ENCODE data around the gene SGCG. TPM values are rescaled to one million over a fixed set of nuclear protein-coding genes. Genes with fewer than 3 reads are reported as not detected.
"Not testable (repeated sequence)": the region's sequence is repeated elsewhere in the genome, so short reads cannot be mapped to it uniquely, and the experiment has no call there.

SGCG gene
- total RNA-seq, 1 experiment from 2014 or later = 0.15 TPM

DNA sequence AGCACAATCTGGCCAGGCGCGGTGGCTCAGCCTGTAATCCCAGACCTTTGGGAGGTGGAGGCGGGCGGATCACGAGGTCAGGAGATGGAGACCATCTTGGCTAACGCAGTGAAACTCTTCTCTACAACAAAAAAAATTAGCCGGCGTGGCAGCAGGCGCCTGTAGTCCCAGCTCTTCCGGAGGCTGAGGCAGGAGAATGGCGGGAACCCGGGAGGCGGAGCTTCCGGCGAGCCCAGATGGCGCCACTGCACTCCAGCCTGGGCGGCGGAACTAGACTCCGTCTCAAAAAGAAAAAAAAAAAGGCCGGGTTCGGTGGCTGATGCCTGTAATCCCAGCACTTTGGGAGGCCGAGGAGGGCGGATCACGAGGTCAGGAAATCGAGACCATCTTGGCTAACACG is 67.6 kb downstream of the SGCG start:
- BruUV-seq (replicated peaks); H3K9me2 ChIP-seq (ENCODE audit: insufficient read depth); H3K9ac ChIP-seq (ENCODE audit: low read length); H3K4me2 ChIP-seq (ENCODE audit: low read length); H3K79me2 ChIP-seq (ENCODE audit: insufficient read depth, low read length); DNase-seq (ENCODE audit: low read depth, low spot score); H4K20me1 ChIP-seq (ENCODE audit: insufficient read depth); H3K4me3 ChIP-seq (replicated peaks in 1 of 2; ENCODE audit: low read depth in 1 of 2, low read length in 2 of 2); H3K27ac ChIP-seq (ENCODE audit: low read depth, low read length); H2AFZ ChIP-seq (ENCODE audit: low read depth, low read length, poor library complexity, severe bottlenecking); POLR2A ChIA-PET; intact Hi-C loops (cut with micrococcal nuclease); H3K36me3 ChIP-seq (ENCODE audit: control insufficient read depth in 1 of 2, insufficient read depth in 2 of 2, low read length in 2 of 2); H3K27me3 ChIP-seq (ENCODE audit: insufficient read depth, low read length); CTCF ChIA-PET; ATAC-seq; H3K9me3 ChIP-seq (ENCODE audit: control insufficient read depth in 1 of 2, insufficient read depth in 1 of 2, low read depth in 1 of 2, low read length in 2 of 2); H3K4me1 ChIP-seq (ENCODE audit: control insufficient read depth in 1 of 2, insufficient read depth in 2 of 2, low read length in 2 of 2); RAD21 ChIA-PET (ENCODE audit: low non-redundant PET in 1 of 2, low total read pairs in 2 of 2, uncharacterized antibody in 2 of 2, unreplicated experiment in 2 of 2): not testable (repeated sequence)

DNA sequence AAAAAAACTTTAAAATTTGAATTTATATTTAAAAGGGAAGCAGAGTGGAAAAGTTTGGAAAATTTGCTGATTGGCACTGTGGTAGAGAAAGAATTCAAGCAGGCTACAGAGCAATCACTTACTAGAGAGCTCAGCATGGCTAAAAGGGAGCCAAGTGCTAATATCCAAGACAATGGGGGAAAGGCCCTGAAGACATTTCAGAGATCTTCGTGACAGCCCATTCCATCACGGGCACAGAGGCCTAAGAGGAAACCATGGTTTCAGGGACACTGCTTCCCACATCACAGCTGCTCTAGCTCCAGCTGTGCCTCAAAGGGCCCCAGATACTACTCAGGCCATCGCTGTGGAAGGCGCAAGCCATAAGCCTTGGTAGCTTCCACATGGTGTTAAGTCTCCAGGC is 73.7 kb downstream of the SGCG start:
- ChIA-PET POLR2A (no interaction called here), CTCF (no interaction called here), RAD21 (ENCODE audit: low non-redundant PET in 1 of 2, low total read pairs in 2 of 2, uncharacterized antibody in 2 of 2, unreplicated experiment in 2 of 2) (no interaction called here)
- Histone ChIP-seq H3K9me2 (ENCODE audit: insufficient read depth) (no peaks in the 10 kb centered on the region), H3K4me3 (replicated peaks in 1 of 2; ENCODE audit: low read depth in 1 of 2, low read length in 2 of 2) (no peak overlapping the region), H3K4me2 (ENCODE audit: low read length) (no peak overlapping the region), H3K79me2 (ENCODE audit: insufficient read depth, low read length) (no peaks in the 10 kb centered on the region), H4K20me1 (ENCODE audit: insufficient read depth) (no peaks in the 10 kb centered on the region), H3K36me3 (ENCODE audit: control insufficient read depth in 1 of 2, insufficient read depth in 2 of 2, low read length in 2 of 2) (no peaks in the 10 kb centered on the region), H3K9ac (ENCODE audit: low read length) (no peak overlapping the region), H2AFZ (ENCODE audit: low read depth, low read length, poor library complexity, severe bottlenecking) (no peak overlapping the region), H3K4me1 (ENCODE audit: control insufficient read depth in 1 of 2, insufficient read depth in 2 of 2, low read length in 2 of 2) (no peaks in the 10 kb centered on the region), H3K9me3 (ENCODE audit: control insufficient read depth in 1 of 2, insufficient read depth in 1 of 2, low read depth in 1 of 2, low read length in 2 of 2) (no peaks in the 10 kb centered on the region), H3K27ac (ENCODE audit: low read depth, low read length) (no peak overlapping the region), H3K27me3 (ENCODE audit: insufficient read depth, low read length) (no peaks in the 10 kb centered on the region)
- BruUV-seq (replicated peaks) = no TSS peak
- intact Hi-C loops (cut with micrococcal nuclease) = no loop called here
- no peak for TF ChIP-seq POLR2AphosphoS5 (IDR thresholded peaks at IDR 0.05; ENCODE audit: low read depth, low read length)
- TF ChIP-seq, protein P1, sequence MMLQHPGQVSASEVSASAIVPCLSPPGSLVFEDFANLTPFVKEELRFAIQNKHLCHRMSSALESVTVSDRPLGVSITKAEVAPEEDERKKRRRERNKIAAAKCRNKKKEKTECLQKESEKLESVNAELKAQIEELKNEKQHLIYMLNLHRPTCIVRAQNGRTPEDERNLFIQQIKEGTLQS (IDR thresholded peaks at IDR 0.05) = no peak
- TF ChIP-seq EZH2phosphoT487 (IDR thresholded peaks at IDR 0.05; ENCODE audit: borderline replicate concordance) = no peak
- no peak for TF ChIP-seq SP1 (IDR thresholded peaks at IDR 0.05; ENCODE audit: low read depth)
- TF ChIP-seq, protein P2, sequence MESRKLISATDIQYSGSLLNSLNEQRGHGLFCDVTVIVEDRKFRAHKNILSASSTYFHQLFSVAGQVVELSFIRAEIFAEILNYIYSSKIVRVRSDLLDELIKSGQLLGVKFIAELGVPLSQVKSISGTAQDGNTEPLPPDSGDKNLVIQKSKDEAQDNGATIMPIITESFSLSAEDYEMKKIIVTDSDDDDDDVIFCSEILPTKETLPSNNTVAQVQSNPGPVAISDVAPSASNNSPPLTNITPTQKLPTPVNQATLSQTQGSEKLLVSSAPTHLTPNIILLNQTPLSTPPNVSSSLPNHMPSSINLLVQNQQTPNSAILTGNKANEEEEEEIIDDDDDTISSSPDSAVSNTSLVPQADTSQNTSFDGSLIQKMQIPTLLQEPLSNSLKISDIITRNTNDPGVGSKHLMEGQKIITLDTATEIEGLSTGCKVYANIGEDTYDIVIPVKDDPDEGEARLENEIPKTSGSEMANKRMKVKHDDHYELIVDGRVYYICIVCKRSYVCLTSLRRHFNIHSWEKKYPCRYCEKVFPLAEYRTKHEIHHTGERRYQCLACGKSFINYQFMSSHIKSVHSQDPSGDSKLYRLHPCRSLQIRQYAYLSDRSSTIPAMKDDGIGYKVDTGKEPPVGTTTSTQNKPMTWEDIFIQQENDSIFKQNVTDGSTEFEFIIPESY (IDR thresholded peaks at IDR 0.05; ENCODE audit: extremely low read depth, insufficient replicate concordance, low read length) = no peak
- TF ChIP-seq TCF7L2 (IDR thresholded peaks at IDR 0.05; ENCODE audit: borderline replicate concordance, extremely low read depth, insufficient read depth, insufficient read length) = no peak
- no peak for TF ChIP-seq SIN3A (IDR thresholded peaks at IDR 0.05; ENCODE audit: low read depth)
- no peak for TF ChIP-seq ELF1 (IDR thresholded peaks at IDR 0.05; ENCODE audit: borderline replicate concordance, low read depth)
- no peak for TF ChIP-seq ZFX (IDR thresholded peaks at IDR 0.05)
- TF ChIP-seq JUND (IDR thresholded peaks at IDR 0.05) = no peak
- no peak for TF ChIP-seq RAD21 (IDR thresholded peaks at IDR 0.05; ENCODE audit: low read depth)
- no peak for TF ChIP-seq CEBPB (IDR thresholded peaks at IDR 0.05; ENCODE audit: low read depth)
- no peak for TF ChIP-seq EGR1 (IDR thresholded peaks at IDR 0.05; ENCODE audit: low read depth)
- TF ChIP-seq YY1 (IDR thresholded peaks at IDR 0.05; ENCODE audit: extremely low read depth, insufficient replicate concordance, low read depth, low read length) = no peak
- TF ChIP-seq, protein P3, sequence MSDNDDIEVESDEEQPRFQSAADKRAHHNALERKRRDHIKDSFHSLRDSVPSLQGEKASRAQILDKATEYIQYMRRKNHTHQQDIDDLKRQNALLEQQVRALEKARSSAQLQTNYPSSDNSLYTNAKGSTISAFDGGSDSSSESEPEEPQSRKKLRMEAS (IDR thresholded peaks at IDR 0.05) = no peak
- TF ChIP-seq, protein P4, sequence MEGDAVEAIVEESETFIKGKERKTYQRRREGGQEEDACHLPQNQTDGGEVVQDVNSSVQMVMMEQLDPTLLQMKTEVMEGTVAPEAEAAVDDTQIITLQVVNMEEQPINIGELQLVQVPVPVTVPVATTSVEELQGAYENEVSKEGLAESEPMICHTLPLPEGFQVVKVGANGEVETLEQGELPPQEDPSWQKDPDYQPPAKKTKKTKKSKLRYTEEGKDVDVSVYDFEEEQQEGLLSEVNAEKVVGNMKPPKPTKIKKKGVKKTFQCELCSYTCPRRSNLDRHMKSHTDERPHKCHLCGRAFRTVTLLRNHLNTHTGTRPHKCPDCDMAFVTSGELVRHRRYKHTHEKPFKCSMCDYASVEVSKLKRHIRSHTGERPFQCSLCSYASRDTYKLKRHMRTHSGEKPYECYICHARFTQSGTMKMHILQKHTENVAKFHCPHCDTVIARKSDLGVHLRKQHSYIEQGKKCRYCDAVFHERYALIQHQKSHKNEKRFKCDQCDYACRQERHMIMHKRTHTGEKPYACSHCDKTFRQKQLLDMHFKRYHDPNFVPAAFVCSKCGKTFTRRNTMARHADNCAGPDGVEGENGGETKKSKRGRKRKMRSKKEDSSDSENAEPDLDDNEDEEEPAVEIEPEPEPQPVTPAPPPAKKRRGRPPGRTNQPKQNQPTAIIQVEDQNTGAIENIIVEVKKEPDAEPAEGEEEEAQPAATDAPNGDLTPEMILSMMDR (IDR thresholded peaks at IDR 0.05 in 2 of 3, conservative IDR thresholded peaks at IDR 0.05 in 1 of 3; ENCODE audit: borderline replicate concordance in 1 of 3, insufficient read depth in 1 of 3, low read depth in 2 of 3, low read length in 2 of 3) = no peak
- ATAC-seq = no peak
- no peak for DNase-seq (ENCODE audit: low read depth, low spot score)

All from HCT116 (cell line).